Neural cell (in vitro differentiated cells): ENCODE data around the gene ZNF837.

Experiments used
- CTCF ChIP-seq: fragments of 450-650 bp; IDR thresholded peaks from 2 replicates; pipeline ENCODE4 v1.5.1; 2014; ENCODE audit warnings: antibody characterized with exemption, mild to moderate bottlenecking, moderate library complexity; ENCODE audit not compliant: poor library complexity, severe bottlenecking
- EP300 ChIP-seq: fragments of 450-650 bp; conservative IDR thresholded peaks from 2 replicates; pipeline ENCODE4 v1.6.1; 2014; ENCODE audit warnings: antibody characterized with exemption, mild to moderate bottlenecking, moderate library complexity; ENCODE audit not compliant: poor library complexity, severe bottlenecking
- EZH2 ChIP-seq: fragments of 200-600, 300-800 bp; shearing (Covaris generic), sonication (generic); IDR thresholded peaks from 2 replicates; pipeline ENCODE4 v1.6.1; 2014; ENCODE audit warnings: antibody characterized with exemption, low read length, borderline replicate concordance, mild to moderate bottlenecking; ENCODE audit not compliant: insufficient read depth, poor library complexity, severe bottlenecking
- MXI1 ChIP-seq: fragments of 450-650 bp; conservative IDR thresholded peaks from 2 replicates; pipeline ENCODE4 v1.6.1; 2014; ENCODE audit warnings: antibody characterized with exemption, mild to moderate bottlenecking; ENCODE audit not compliant: poor library complexity, severe bottlenecking
- POLR2AphosphoS5 ChIP-seq: IDR thresholded peaks from 2 replicates; pipeline ENCODE4 v1.6.1; 2012
- RAD21 ChIP-seq: fragments of 450-650 bp; conservative IDR thresholded peaks from 2 replicates; pipeline ENCODE4 v1.6.1; 2014; ENCODE audit warnings: antibody characterized with exemption, mild to moderate bottlenecking, moderate library complexity
- REST ChIP-seq: IDR thresholded peaks from 2 replicates; pipeline ENCODE4 v1.6.1; 2012; ENCODE audit warnings: borderline replicate concordance
- SMC3 ChIP-seq: fragments of 450-650 bp; conservative IDR thresholded peaks from 2 replicates; pipeline ENCODE4 v1.6.1; 2014; ENCODE audit warnings: antibody characterized with exemption, mild to moderate bottlenecking, moderate library complexity; ENCODE audit not compliant: poor library complexity
- TAF1 ChIP-seq: IDR thresholded peaks from 2 replicates; pipeline ENCODE4 v1.6.1; 2012; ENCODE audit warnings: low read depth

GRCh38 chr19:58374200-58374599, 6.6 kb downstream of the ZNF837 start:
- TF ChIP-seq CTCF (no peak), EP300 (no peak), EZH2 (no peak), POLR2AphosphoS5 (no peak), SMC3 (no peak), RAD21 (no peak), TAF1 (no peak), REST (no peak), MXI1 (no peak)
